HFFc6 (cell line): ENCODE data around the gene KATNAL1. TPM values are rescaled to one million over a fixed set of nuclear protein-coding genes. Genes with fewer than 3 reads are reported as not detected.

Source experiments
- DNase-seq: peaks from one replicate; pipeline ENCODE4 v3.0.0-alpha.2; 2018
- H3K27ac Mint-ChIP-seq: 2 replicates; pipeline ENCODE4 v1.8.0; 2020; ENCODE audit warnings: mild to moderate bottlenecking, mixed read lengths
- H3K27me3 Mint-ChIP-seq: 2 replicates; pipeline ENCODE4 v1.8.0; 2021; ENCODE audit warnings: mild to moderate bottlenecking, moderate library complexity, mixed read lengths; ENCODE audit not compliant: insufficient read depth
- H3K36me3 Mint-ChIP-seq: 2 replicates; pipeline ENCODE4 v1.8.0; 2021; ENCODE audit warnings: low read depth, mixed read lengths
- H3K4me1 Mint-ChIP-seq: 2 replicates; pipeline ENCODE4 v1.8.0; 2020; ENCODE audit warnings: low read depth, mixed read lengths
- H3K4me3 Mint-ChIP-seq: 2 replicates; pipeline ENCODE4 v1.8.0; 2020; ENCODE audit warnings: mild to moderate bottlenecking, moderate library complexity, mixed read lengths
- H3K9me3 Mint-ChIP-seq: 2 replicates; pipeline ENCODE4 v1.8.0; 2020; ENCODE audit warnings: mild to moderate bottlenecking, mixed read lengths
- CTCF ChIP-seq: fragments of 200-600 bp; sonication (generic); IDR thresholded peaks from 2 replicates; pipeline ENCODE4 v1.5.0; 2021; ENCODE audit warnings: antibody characterized with exemption, mild to moderate bottlenecking
- total RNA-seq, 6 experiments: library from RNA; stranded (reverse); fragmentation: NEBNext Ultra II Directional; extraction: Animal tissue kit (Norgen Biotek cat#: 25700); gene quantifications; 2 replicates in 1 of 6; 3 replicates in 5 of 6; pipeline ENCODE4 v1.2.3, GENCODE V29; 2021

The KATNAL1 gene
- total RNA-seq, 6 experiments from 2014 or later: 48.2 to 71.4 (median 61.2) TPM

GRCh38 chr13:30156826-30157615, 150.3 kb downstream of the KATNAL1 start:
- H3K9me3 Mint-ChIP-seq: no peaks in the 10 kb centered on the region
- peaks cover 12% of the 10 kb centered on the region for H3K27me3 Mint-ChIP-seq
- no peak overlapping the region for H3K4me3 Mint-ChIP-seq
- no peaks in the 10 kb centered on the region for H3K36me3 Mint-ChIP-seq
- H3K4me1 Mint-ChIP-seq: peaks cover 38% of the 10 kb centered on the region
- no peak overlapping the region for H3K27ac Mint-ChIP-seq
- TF ChIP-seq CTCF: no peak
- no peak for DNase-seq

DNA sequence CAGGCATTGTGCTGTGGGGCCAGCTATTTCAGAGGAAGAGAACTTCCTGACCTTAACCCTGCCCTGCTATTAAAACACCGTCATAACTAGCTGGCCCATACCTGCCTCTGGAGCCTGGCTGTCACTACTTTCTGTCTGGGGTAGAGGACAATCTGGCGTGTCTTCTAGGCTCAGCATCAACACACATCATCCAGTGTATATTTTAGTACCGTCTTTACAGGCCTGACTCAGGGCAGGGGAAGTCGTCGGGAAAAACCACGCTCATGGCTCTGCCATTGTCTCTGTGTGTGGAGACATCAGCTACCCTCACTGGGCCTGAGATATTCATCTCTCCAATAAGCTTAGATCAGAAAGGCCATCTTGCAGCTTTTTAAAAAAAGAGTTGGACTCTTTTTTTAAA, 151.1 kb downstream of the KATNAL1 start:
- Mint-ChIP-seq H3K27ac (no peak overlapping the region), H3K4me1 (peaks cover 38% of the 10 kb centered on the region), H3K9me3 (no peaks in the 10 kb centered on the region), H3K27me3 (peaks cover 12% of the 10 kb centered on the region), H3K36me3 (no peaks in the 10 kb centered on the region), H3K4me3 (no peak overlapping the region)
- TF ChIP-seq CTCF: no peak
- no peak for DNase-seq

GRCh38 chr13:30154931-30155330, 152.4 kb downstream of the KATNAL1 start:
- H3K9me3 Mint-ChIP-seq: no peaks in the 10 kb centered on the region
- no peak overlapping the region for H3K4me3 Mint-ChIP-seq
- no peaks in the 10 kb centered on the region for H3K36me3 Mint-ChIP-seq
- H3K27me3 Mint-ChIP-seq: peaks cover 14% of the 10 kb centered on the region
- H3K4me1 Mint-ChIP-seq: peaks cover 31% of the 10 kb centered on the region
- no peak overlapping the region for H3K27ac Mint-ChIP-seq
- TF ChIP-seq CTCF: no peak
- no peak for DNase-seq

DNA sequence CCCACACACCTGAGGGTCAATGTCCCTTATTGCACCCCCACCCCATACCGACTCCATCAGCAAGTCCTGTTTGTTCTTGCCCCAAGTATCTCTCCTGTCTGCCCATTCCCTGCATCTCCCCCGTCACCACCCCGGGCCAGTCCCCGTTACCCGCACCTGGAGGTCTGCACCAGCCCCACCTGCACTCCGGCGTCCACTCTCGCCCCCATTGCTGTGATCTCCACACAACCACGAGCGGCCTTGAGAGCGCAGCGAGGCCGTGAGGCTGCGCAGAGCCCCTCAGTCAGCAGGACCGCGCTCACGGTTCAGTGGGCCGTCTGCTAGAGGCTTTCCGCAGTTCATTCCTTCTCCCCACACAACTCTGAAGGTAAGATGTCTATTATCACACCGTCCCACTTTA, 152.8 kb downstream of the KATNAL1 start:
- Mint-ChIP-seq H3K27me3 (peaks cover 14% of the 10 kb centered on the region), H3K4me1 (peaks cover 27% of the 10 kb centered on the region), H3K4me3 (no peak overlapping the region), H3K27ac (no peak overlapping the region), H3K9me3 (no peaks in the 10 kb centered on the region), H3K36me3 (no peaks in the 10 kb centered on the region)
- no peak for DNase-seq
- TF ChIP-seq CTCF: no peak

- Mint-ChIP-seq H3K27ac (no peak overlapping the region), H3K36me3 (no peaks in the 10 kb centered on the region), H3K27me3 (peaks cover 14% of the 10 kb centered on the region), H3K9me3 (no peaks in the 10 kb centered on the region), H3K4me3 (no peak overlapping the region), H3K4me1 (peaks cover 20% of the 10 kb centered on the region)
- no peak for DNase-seq
- TF ChIP-seq CTCF: no peak
These were observed 153.6 kb downstream of the KATNAL1 start for GRCh38 chr13:30153545-30154426.

Other genes starting within 250 kb of the KATNAL1 start
- under 1 TPM in 1 of 6 experiments, not detected in 5; 0.21 TPM for gene UBE2L5, start 114.9 kb upstream of the KATNAL1 start, total RNA-seq
- gene HMGB1, start 158.4 kb upstream of the KATNAL1 start, total RNA-seq: 100 to 1,000 TPM; 259 to 434 (median 377) TPM